ENCODE results near the gene APELA. TPM values are rescaled to one million over a fixed set of nuclear protein-coding genes. Genes with fewer than 3 reads are reported as not detected.

Gene APELA
- polyA plus RNA-seq, 1 donor from 2014 or later, result not detected

- no peak for TF ChIP-seq POLR2AphosphoS5 (IDR thresholded peaks at IDR 0.05)
- TF ChIP-seq REST (IDR thresholded peaks at IDR 0.05; ENCODE audit: borderline replicate concordance), result no peak
- TF ChIP-seq MXI1 (conservative IDR thresholded peaks at IDR 0.05; ENCODE audit: poor library complexity, severe bottlenecking), result no peak
- TF ChIP-seq RAD21 (conservative IDR thresholded peaks at IDR 0.05), result no peak
- no peak for TF ChIP-seq EZH2 (IDR thresholded peaks at IDR 0.05; ENCODE audit: borderline replicate concordance, insufficient read depth, low read length, poor library complexity, severe bottlenecking)
- TF ChIP-seq TAF1 (IDR thresholded peaks at IDR 0.05; ENCODE audit: low read depth), result no peak
- no peak for TF ChIP-seq EP300 (conservative IDR thresholded peaks at IDR 0.05; ENCODE audit: poor library complexity, severe bottlenecking)
- TF ChIP-seq SMC3 (conservative IDR thresholded peaks at IDR 0.05; ENCODE audit: poor library complexity), result no peak
- TF ChIP-seq CTCF (IDR thresholded peaks at IDR 0.05; ENCODE audit: poor library complexity, severe bottlenecking), result no peak
- no peak overlapping the region for H3K4me3 ChIP-seq (ENCODE audit: low read length)
Observed at GRCh38 chr4:164872481-164872880, 4.5 kb upstream of the APELA start.

GRCh38 chr4:164874789-164875188 is 2.2 kb upstream of the APELA start:
- no peaks in the 10 kb centered on the region for H4K20me1 ChIP-seq (ENCODE audit: insufficient read depth)
- no peak overlapping the region for H3K4me3 ChIP-seq (ENCODE audit: low read length)
- no peaks in the 10 kb centered on the region for H3K79me2 ChIP-seq (replicated peaks; ENCODE audit: insufficient read depth, low read length)
- no peaks in the 10 kb centered on the region for H3K36me3 ChIP-seq (ENCODE audit: insufficient read depth, low read length)
- no peak overlapping the region for H2AFZ ChIP-seq (ENCODE audit: low read depth, low read length)
- no peak overlapping the region for H3K27ac ChIP-seq (ENCODE audit: low read length)
- H3K4me2 ChIP-seq (ENCODE audit: low read length), result no peak overlapping the region
- H3F3A ChIP-seq (ENCODE audit: insufficient read depth, low read length, poor library complexity, severe bottlenecking), result no peaks in the 10 kb centered on the region
- TF ChIP-seq EP300 (conservative IDR thresholded peaks at IDR 0.05; ENCODE audit: poor library complexity, severe bottlenecking) (no peak), EZH2 (IDR thresholded peaks at IDR 0.05; ENCODE audit: borderline replicate concordance, insufficient read depth, low read length, poor library complexity, severe bottlenecking) (no peak), POLR2AphosphoS5 (IDR thresholded peaks at IDR 0.05) (no peak), TAF1 (IDR thresholded peaks at IDR 0.05; ENCODE audit: low read depth) (no peak), REST (IDR thresholded peaks at IDR 0.05; ENCODE audit: borderline replicate concordance) (no peak), RAD21 (conservative IDR thresholded peaks at IDR 0.05) (no peak), MXI1 (conservative IDR thresholded peaks at IDR 0.05; ENCODE audit: poor library complexity, severe bottlenecking) (no peak), SMC3 (conservative IDR thresholded peaks at IDR 0.05; ENCODE audit: poor library complexity) (no peak), CTCF (IDR thresholded peaks at IDR 0.05; ENCODE audit: poor library complexity, severe bottlenecking) (no peak)
- H3K9ac ChIP-seq (ENCODE audit: low read length), result no peak overlapping the region
- H3K27me3 ChIP-seq (ENCODE audit: insufficient read depth, low read depth, low read length), result no peaks in the 10 kb centered on the region
- H3K9me2 ChIP-seq (ENCODE audit: insufficient read depth, low read length), result no peaks in the 10 kb centered on the region
- H3K9me3 ChIP-seq (ENCODE audit: low read length), result peaks cover 3% of the 10 kb centered on the region

More at GRCh38 chr4:164872481-164872880, 4.5 kb upstream of the APELA start:
- peaks cover 3% of the 10 kb centered on the region for H3K9me3 ChIP-seq (ENCODE audit: low read length)
- H4K20me1 ChIP-seq (ENCODE audit: insufficient read depth), result no peaks in the 10 kb centered on the region
- H3K79me2 ChIP-seq (replicated peaks; ENCODE audit: insufficient read depth, low read length), result no peaks in the 10 kb centered on the region
- no peak overlapping the region for H3K4me2 ChIP-seq (ENCODE audit: low read length)
- H3K9ac ChIP-seq (ENCODE audit: low read length), result no peak overlapping the region
- no peak overlapping the region for H2AFZ ChIP-seq (ENCODE audit: low read depth, low read length)
- no peaks in the 10 kb centered on the region for H3K27me3 ChIP-seq (ENCODE audit: insufficient read depth, low read depth, low read length)
- H3K27ac ChIP-seq (ENCODE audit: low read length), result no peak overlapping the region
- no peaks in the 10 kb centered on the region for H3F3A ChIP-seq (ENCODE audit: insufficient read depth, low read length, poor library complexity, severe bottlenecking)
- H3K9me2 ChIP-seq (ENCODE audit: insufficient read depth, low read length), result no peaks in the 10 kb centered on the region
- H3K36me3 ChIP-seq (ENCODE audit: insufficient read depth, low read length), result no peaks in the 10 kb centered on the region

All from neural cell (in vitro differentiated cells).